Testis (tissue), 5 donors: ENCODE measurements around the gene ATG9B. TPM values are rescaled to one million over a fixed set of nuclear protein-coding genes. Genes with fewer than 3 reads are reported as not detected.

Experiments
- DNase-seq: peaks from one replicate; pipeline ENCODE4 v3.0.0-alpha.2; 2019
- H3K27ac ChIP-seq, 2 donors: fragments of 200-600 bp; sonication (generic); one replicate each; pipeline ENCODE4 v1.5.1; 2019
- H3K27me3 ChIP-seq: fragments of 200-600 bp; sonication (generic); one replicate; pipeline ENCODE4 v1.5.1; 2019
- H3K36me3 ChIP-seq: fragments of 200-600 bp; sonication (generic); one replicate; pipeline ENCODE4 v1.5.1; 2017; ENCODE audit warnings: low read depth; ENCODE audit errors: missing control alignments
- H3K4me1 ChIP-seq: fragments of 200-600 bp; sonication (generic); one replicate; pipeline ENCODE4 v1.5.1; 2019
- H3K4me3 ChIP-seq, 2 donors: fragments of 200-600 bp; sonication (generic); one replicate each; pipeline ENCODE4 v1.5.1; 2017 to 2019
- H3K9me3 ChIP-seq: fragments of 200-600 bp; sonication (generic); one replicate; pipeline ENCODE4 v1.5.1; 2017
- POLR2A ChIP-seq: fragments of 450-650 bp; IDR thresholded peaks from one replicate; pipeline ENCODE4 v1.6.1; 2017; ENCODE audit warnings: antibody characterized with exemption, mild to moderate bottlenecking, moderate library complexity
- WGBS, 2 donors: methylation state at CpG; one replicate each; pipeline ENCODE4 v1.1.5; 2018; 5-methylcytosine and 5-hydroxymethylcytosine counted together
- intact Hi-C: fragments of 100-400 bp; cut with DNase I; formaldehyde crosslinking; loops from one replicate; pipeline ENCODE4 v1.15.1; 2023; ENCODE audit warnings: low total_unique reads
- long read RNA-seq, 2 donors: transcript quantifications; one replicate each; lab custom pipeline, GENCODE V29; 2026
- polyA plus RNA-seq: library from polyadenylated mRNA; stranded (reverse); fragments of 350-450 nt; fragmentation: Illumina TruSeq; extraction: RNeasy Lipid Tissue Mini Kit (QIAGEN cat#74804); gene quantifications from one replicate; pipeline ENCODE4 v1.2.3, GENCODE V29; 2014; ENCODE audit warnings: low read depth, low replicate concordance; ENCODE audit not compliant: insufficient read depth
- total RNA-seq, 2 donors: library from RNA; depleted of rRNA; stranded (reverse); fragments of >200 nt; gene quantifications; one replicate each; pipeline ENCODE4 v1.2.3, GENCODE V29; 2016
- TF ChIP-seq, protein P1 (sequence below), 3 experiments: fragments of 450-650 bp in 2 of 3; fragments of 200-600 bp in 1 of 3; sonication (generic) in 1 of 3; IDR thresholded peaks; one replicate each; pipeline ENCODE4 v1.5.1; 2016 to 2019; ENCODE audit warnings: antibody characterized with exemption in 3 of 3, mild to moderate bottlenecking in 2 of 3, moderate library complexity in 1 of 3

Gene ATG9B, protein sequence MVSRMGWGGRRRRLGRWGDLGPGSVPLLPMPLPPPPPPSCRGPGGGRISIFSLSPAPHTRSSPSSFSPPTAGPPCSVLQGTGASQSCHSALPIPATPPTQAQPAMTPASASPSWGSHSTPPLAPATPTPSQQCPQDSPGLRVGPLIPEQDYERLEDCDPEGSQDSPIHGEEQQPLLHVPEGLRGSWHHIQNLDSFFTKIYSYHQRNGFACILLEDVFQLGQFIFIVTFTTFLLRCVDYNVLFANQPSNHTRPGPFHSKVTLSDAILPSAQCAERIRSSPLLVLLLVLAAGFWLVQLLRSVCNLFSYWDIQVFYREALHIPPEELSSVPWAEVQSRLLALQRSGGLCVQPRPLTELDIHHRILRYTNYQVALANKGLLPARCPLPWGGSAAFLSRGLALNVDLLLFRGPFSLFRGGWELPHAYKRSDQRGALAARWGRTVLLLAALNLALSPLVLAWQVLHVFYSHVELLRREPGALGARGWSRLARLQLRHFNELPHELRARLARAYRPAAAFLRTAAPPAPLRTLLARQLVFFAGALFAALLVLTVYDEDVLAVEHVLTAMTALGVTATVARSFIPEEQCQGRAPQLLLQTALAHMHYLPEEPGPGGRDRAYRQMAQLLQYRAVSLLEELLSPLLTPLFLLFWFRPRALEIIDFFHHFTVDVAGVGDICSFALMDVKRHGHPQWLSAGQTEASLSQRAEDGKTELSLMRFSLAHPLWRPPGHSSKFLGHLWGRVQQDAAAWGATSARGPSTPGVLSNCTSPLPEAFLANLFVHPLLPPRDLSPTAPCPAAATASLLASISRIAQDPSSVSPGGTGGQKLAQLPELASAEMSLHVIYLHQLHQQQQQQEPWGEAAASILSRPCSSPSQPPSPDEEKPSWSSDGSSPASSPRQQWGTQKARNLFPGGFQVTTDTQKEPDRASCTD
- total RNA-seq, result 10 to 100 TPM; 14.9 to 29.7 TPM
- polyA plus RNA-seq, result 24.8 TPM
- long read RNA-seq, donor 1, partial matches to known transcripts, result 107 of 110 reads
- long read RNA-seq, donor 1, other reads (novel, unspliced or antisense), result 0 of 110 reads
- long read RNA-seq, donor 2, result 0 reads

- intact Hi-C loops, result no loop called here
- H3K27ac ChIP-seq, result no peak within 1 kb of the TSS
- no peaks in the 10 kb centered on the region for H3K36me3 ChIP-seq
- DNase-seq, result no peak
- H3K27me3 ChIP-seq, result no peaks in the 10 kb centered on the region
- TF ChIP-seq POLR2A, result no peak
- TF ChIP-seq, protein P1, sequence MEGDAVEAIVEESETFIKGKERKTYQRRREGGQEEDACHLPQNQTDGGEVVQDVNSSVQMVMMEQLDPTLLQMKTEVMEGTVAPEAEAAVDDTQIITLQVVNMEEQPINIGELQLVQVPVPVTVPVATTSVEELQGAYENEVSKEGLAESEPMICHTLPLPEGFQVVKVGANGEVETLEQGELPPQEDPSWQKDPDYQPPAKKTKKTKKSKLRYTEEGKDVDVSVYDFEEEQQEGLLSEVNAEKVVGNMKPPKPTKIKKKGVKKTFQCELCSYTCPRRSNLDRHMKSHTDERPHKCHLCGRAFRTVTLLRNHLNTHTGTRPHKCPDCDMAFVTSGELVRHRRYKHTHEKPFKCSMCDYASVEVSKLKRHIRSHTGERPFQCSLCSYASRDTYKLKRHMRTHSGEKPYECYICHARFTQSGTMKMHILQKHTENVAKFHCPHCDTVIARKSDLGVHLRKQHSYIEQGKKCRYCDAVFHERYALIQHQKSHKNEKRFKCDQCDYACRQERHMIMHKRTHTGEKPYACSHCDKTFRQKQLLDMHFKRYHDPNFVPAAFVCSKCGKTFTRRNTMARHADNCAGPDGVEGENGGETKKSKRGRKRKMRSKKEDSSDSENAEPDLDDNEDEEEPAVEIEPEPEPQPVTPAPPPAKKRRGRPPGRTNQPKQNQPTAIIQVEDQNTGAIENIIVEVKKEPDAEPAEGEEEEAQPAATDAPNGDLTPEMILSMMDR (IDR thresholded peaks at IDR 0.05), result no peak
- H3K4me1 ChIP-seq, result peaks cover 7% of the 10 kb centered on the region
- H3K9me3 ChIP-seq, result no peaks in the 10 kb centered on the region
- WGBS, 2 donors, result 76 to 78% methylated on average over 4 of the region's 4 CpGs
- H3K4me3 ChIP-seq, result no peak within 1 kb of the TSS
Observed at GRCh38 chr7:151024435-151025056, at the start of gene ATG9B. Gene ATG9B (minus strand): TSS chr7:151024494. CDS start chr7:151024423, 71 bp downstream.

- no peak overlapping the region for H3K27ac ChIP-seq
- peaks cover 12% of the 10 kb centered on the region for H3K4me1 ChIP-seq
- intact Hi-C loops, result no loop called here
- H3K9me3 ChIP-seq, result no peaks in the 10 kb centered on the region
- TF ChIP-seq, protein P1 (IDR thresholded peaks at IDR 0.05), result no peak
- TF ChIP-seq POLR2A, result no peak
- no peaks in the 10 kb centered on the region for H3K36me3 ChIP-seq
- no peaks in the 10 kb centered on the region for H3K27me3 ChIP-seq
- WGBS, 2 donors, result 88 to 91% methylated on average over 12 to 17 of the region's 17 CpGs
- no peak overlapping the region for H3K4me3 ChIP-seq
- no peak for DNase-seq
Observed at GRCh38 chr7:151073990-151074389, 49.7 kb upstream of the ATG9B start.

DNA sequence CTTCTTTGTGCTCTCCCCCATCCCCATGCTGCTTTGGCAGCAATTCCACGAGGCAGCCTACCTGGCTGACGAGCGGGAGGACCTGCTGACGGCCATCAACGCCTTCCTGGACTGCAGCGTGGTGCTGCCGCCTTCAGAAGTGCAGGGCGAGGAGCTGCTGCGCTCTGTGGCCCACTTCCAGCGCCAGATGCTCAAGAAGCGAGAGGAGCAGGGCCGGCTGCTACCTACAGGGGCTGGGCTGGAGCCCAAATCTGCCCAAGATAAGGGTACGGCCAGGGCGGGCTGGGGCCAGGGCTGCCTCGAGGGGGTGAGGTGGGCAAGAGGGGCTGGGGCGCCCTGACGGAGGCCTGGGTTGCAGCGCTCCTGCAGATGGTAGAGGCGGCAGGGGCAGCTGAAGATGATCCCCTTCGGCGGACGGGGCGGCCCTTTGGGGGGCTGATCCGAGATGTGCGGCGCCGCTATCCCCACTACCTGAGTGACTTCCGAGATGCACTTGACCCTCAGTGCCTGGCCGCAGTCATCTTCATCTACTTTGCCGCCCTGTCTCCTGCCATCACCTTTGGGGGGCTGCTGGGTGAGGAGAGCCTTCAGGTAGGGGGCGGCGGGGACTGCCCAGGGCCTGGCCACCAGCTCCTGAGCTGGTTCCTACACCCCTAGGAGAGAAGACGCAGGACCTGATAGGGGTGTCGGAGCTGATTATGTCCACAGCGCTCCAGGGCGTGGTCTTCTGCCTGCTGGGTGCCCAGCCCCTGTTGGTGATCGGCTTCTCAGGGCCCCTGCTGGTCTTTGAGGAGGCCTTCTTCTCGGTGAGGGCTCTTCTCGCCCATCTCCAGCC is 47.0 kb upstream of the ATG9B start:
- TF ChIP-seq, protein P1 (IDR thresholded peaks at IDR 0.05), result no peak
- no peak for TF ChIP-seq POLR2A
- Histone ChIP-seq H3K9me3 (no peaks in the 10 kb centered on the region), H3K4me1 (no peaks in the 10 kb centered on the region), H3K27ac (no peak overlapping the region), H3K36me3 (no peaks in the 10 kb centered on the region), H3K27me3 (no peaks in the 10 kb centered on the region), H3K4me3 (no peak overlapping the region)
- intact Hi-C loops, result no loop called here
- 92 to 93% methylated on average over 20 to 39 of the region's 39 CpGs for WGBS, 2 donors
- DNase-seq, result no peak

DNA sequence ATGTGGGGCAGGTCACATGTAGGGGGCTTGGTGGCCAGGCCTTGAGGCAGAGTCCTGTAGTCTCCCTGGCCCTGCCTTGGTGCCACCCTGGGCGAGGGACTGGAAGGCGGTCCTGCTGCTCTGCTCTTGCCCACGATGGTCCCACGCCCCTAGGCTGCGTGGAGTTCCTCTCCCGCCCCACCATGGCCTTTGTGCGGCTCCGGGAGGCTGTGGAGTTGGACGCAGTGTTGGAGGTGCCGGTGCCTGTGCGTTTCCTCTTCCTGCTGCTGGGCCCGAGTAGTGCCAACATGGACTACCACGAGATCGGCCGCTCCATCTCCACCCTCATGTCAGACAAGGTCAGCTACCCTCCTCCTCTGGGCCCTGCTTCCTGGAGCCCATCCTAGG is 46.3 kb upstream of the ATG9B start:
- no peak overlapping the region for H3K4me3 ChIP-seq
- H3K27ac ChIP-seq, result no peak overlapping the region
- no peaks in the 10 kb centered on the region for H3K4me1 ChIP-seq
- no peak for DNase-seq
- no peaks in the 10 kb centered on the region for H3K27me3 ChIP-seq
- no peaks in the 10 kb centered on the region for H3K36me3 ChIP-seq
- H3K9me3 ChIP-seq, result no peaks in the 10 kb centered on the region
- TF ChIP-seq, protein P1 (IDR thresholded peaks at IDR 0.05), result no peak
- no peak for TF ChIP-seq POLR2A
- WGBS, 2 donors, result 91 to 94% methylated on average over 10 to 15 of the region's 15 CpGs
- intact Hi-C loops, result no loop called here
